Calu3 (cell line): ENCODE data around the gene CCDC27. TPM values are rescaled to one million over a fixed set of nuclear protein-coding genes. Genes with fewer than 3 reads are reported as not detected.

Experiments
- BruUV-seq: library from RNA; stranded (reverse); fragments of 400-500 nt; replicated peaks from 2 replicates; lab custom pipeline; 2021; lab: Mats Ljungman, UMichigan
- CTCF ChIA-PET: fragments of 300-600 bp; sonication (Branson Sonifier 250); formaldehyde crosslinking; loops from one replicate; lab custom pipeline; 2022; ENCODE audit warnings: antibody characterized with exemption; lab: Charles Lee
- DNase-seq: peaks from one replicate; pipeline ENCODE4 v3.0.0; 2022
- H3K27ac Mint-ChIP-seq: one replicate; pipeline ENCODE4 v1.8.0; 2022; ENCODE audit warnings: mixed read lengths; ENCODE audit not compliant: unreplicated experiment
- H3K27me3 Mint-ChIP-seq: one replicate; pipeline ENCODE4 v1.8.0; 2022; ENCODE audit warnings: mixed read lengths; ENCODE audit not compliant: unreplicated experiment
- H3K36me3 Mint-ChIP-seq: one replicate; pipeline ENCODE4 v1.8.0; 2022; ENCODE audit warnings: mild to moderate bottlenecking, moderate library complexity, mixed read lengths; ENCODE audit not compliant: insufficient read depth, unreplicated experiment
- H3K4me1 Mint-ChIP-seq: one replicate; pipeline ENCODE4 v1.8.0; 2022; ENCODE audit warnings: mild to moderate bottlenecking, low read depth, mixed read lengths; ENCODE audit not compliant: unreplicated experiment
- H3K4me3 Mint-ChIP-seq: one replicate; pipeline ENCODE4 v1.8.0; 2022; ENCODE audit warnings: mild to moderate bottlenecking, low read depth, moderate library complexity, mixed read lengths; ENCODE audit not compliant: unreplicated experiment
- H3K9me3 Mint-ChIP-seq: one replicate; pipeline ENCODE4 v1.8.0; 2022; ENCODE audit warnings: low read depth, mixed read lengths; ENCODE audit not compliant: unreplicated experiment
- intact Hi-C: fragments of 100-400 bp; cut with micrococcal nuclease; formaldehyde crosslinking; loops from one replicate; pipeline ENCODE4 v1.10.0; 2022; ENCODE audit not compliant: unreplicated experiment
- total RNA-seq: library from RNA; stranded (reverse); gene quantifications from 2 replicates; pipeline ENCODE4 v1.2.3, GENCODE V29; 2022
- TF ChIP-seq, protein P1 (sequence below): fragments of 200-600 bp; IDR thresholded peaks from one replicate; pipeline ENCODE4 v1.8.0; 2022; ENCODE audit warnings: antibody characterized with exemption; ENCODE audit not compliant: unreplicated experiment

CCDC27 gene
- total RNA-seq, 1 experiment from 2014 or later: not detected

DNA sequence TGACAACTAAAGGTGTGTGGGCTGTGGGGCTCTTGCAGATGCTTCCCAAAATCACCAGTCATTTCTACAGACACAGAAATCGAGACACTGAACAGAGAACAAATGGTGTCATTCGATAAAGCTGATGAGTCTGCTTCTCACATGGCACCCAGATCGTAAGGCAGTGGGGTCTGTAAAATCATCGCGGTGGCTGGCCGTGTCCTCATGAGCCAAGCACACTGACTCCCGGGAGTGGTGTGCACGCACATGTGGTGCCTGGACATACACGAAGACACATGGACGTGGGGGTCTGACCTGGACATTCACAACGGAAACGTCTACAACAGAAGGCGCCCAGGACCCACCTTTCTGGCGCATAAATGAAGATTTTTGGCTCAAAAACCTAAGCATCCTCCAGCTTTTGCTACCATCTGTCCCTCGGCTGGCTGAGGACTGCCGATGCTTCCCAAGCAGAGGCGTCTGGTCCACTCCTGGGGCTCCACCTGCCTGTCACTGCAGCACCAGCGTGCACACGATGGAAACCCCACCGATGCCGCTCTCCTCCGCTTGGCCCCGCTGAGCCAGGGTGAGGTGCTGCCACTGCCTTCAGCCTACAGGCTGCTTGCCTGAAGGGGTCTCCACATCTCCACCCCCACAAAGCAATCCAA, 27.1 kb downstream of the CCDC27 start:
- H3K9me3 Mint-ChIP-seq: no peaks in the 10 kb centered on the region
- H3K27me3 Mint-ChIP-seq: no peaks in the 10 kb centered on the region
- H3K4me3 Mint-ChIP-seq: no peak overlapping the region
- intact Hi-C loops: no loop called here
- H3K27ac Mint-ChIP-seq: no peak overlapping the region
- TF ChIP-seq, protein P1, sequence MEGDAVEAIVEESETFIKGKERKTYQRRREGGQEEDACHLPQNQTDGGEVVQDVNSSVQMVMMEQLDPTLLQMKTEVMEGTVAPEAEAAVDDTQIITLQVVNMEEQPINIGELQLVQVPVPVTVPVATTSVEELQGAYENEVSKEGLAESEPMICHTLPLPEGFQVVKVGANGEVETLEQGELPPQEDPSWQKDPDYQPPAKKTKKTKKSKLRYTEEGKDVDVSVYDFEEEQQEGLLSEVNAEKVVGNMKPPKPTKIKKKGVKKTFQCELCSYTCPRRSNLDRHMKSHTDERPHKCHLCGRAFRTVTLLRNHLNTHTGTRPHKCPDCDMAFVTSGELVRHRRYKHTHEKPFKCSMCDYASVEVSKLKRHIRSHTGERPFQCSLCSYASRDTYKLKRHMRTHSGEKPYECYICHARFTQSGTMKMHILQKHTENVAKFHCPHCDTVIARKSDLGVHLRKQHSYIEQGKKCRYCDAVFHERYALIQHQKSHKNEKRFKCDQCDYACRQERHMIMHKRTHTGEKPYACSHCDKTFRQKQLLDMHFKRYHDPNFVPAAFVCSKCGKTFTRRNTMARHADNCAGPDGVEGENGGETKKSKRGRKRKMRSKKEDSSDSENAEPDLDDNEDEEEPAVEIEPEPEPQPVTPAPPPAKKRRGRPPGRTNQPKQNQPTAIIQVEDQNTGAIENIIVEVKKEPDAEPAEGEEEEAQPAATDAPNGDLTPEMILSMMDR: no peak
- peaks cover 34% of the 10 kb centered on the region for H3K36me3 Mint-ChIP-seq
- no peak for DNase-seq
- H3K4me1 Mint-ChIP-seq: no peaks in the 10 kb centered on the region
- no TSS peak for BruUV-seq
- CTCF ChIA-PET: no interaction called here

- peaks cover 38% of the 10 kb centered on the region for H3K36me3 Mint-ChIP-seq
- no peak for DNase-seq
- no peaks in the 10 kb centered on the region for H3K4me1 Mint-ChIP-seq
- TF ChIP-seq, protein P1: no peak
- no peaks in the 10 kb centered on the region for H3K27me3 Mint-ChIP-seq
- CTCF ChIA-PET: no interaction called here
- intact Hi-C loops: no loop called here
- H3K27ac Mint-ChIP-seq: no peak overlapping the region
- no peaks in the 10 kb centered on the region for H3K9me3 Mint-ChIP-seq
- no peak overlapping the region for H3K4me3 Mint-ChIP-seq
- no TSS peak for BruUV-seq
Observed at GRCh38 chr1:3779912-3780416, 27.7 kb downstream of the CCDC27 start.

DNA sequence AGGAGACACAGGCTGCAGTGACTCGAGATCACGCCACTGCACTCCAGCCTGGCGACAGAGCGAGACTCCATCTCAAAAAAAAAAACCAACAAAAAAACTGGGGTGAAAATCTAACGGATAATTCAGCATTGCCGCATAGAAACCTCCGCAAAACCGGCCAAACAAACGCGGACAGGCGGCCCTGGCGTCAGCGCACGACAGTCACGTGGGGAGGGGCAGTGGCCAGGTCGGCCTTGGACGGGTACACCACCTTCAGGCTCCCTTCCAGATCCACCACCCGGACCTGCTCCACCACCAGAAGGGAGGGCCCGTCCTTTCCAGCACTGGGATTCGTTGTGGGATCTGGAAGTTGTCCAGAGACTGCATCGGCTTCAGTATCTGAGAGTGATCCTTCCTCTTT, 28.7 kb downstream of the CCDC27 start:
- TF ChIP-seq, protein P1: no peak
- no peak for DNase-seq
- no peaks in the 10 kb centered on the region for H3K9me3 Mint-ChIP-seq
- no peaks in the 10 kb centered on the region for H3K27me3 Mint-ChIP-seq
- H3K36me3 Mint-ChIP-seq: peaks cover 38% of the 10 kb centered on the region
- H3K4me1 Mint-ChIP-seq: no peaks in the 10 kb centered on the region
- CTCF ChIA-PET: no interaction called here
- intact Hi-C loops: no loop called here
- no peak overlapping the region for H3K4me3 Mint-ChIP-seq
- no TSS peak for BruUV-seq
- H3K27ac Mint-ChIP-seq: no peak overlapping the region

GRCh38 chr1:3783651-3784474, 31.6 kb downstream of the CCDC27 start:
- Mint-ChIP-seq H3K27ac (no peak overlapping the region), H3K36me3 (peaks cover 45% of the 10 kb centered on the region), H3K4me3 (no peak overlapping the region), H3K4me1 (no peaks in the 10 kb centered on the region), H3K9me3 (no peaks in the 10 kb centered on the region), H3K27me3 (no peaks in the 10 kb centered on the region)
- BruUV-seq: no TSS peak
- DNase-seq: no peak
- CTCF ChIA-PET: interaction anchor here (0.6 kb wide), 1 partner anchor 10 kb away, joined by 3 read pairs; no protein-coding TSS in a partner anchor
- TF ChIP-seq, protein P1: no peak
- intact Hi-C loops: no loop called here
